RWPE1 (cell line): Measurements from ENCODE around the gene LRMDA.

Experiments
- CTCF ChIA-PET: fragments of 350-600 bp; sonication (Branson Sonifier 250); formaldehyde crosslinking; extraction: SDS; loops from one replicate; lab custom pipeline; 2021; lab: Yijun Ruan, JAX
- POLR2A ChIA-PET: fragments of 400-600 bp; formaldehyde crosslinking; extraction: SDS; loops from one replicate; lab custom pipeline; 2020; ENCODE audit warnings: antibody characterized with exemption; ENCODE audit not compliant: low non-redundant PET; lab: Yijun Ruan, JAX
- DNase-seq: peaks from one replicate; pipeline ENCODE4 v3.0.0; 2012; ENCODE audit warnings: low spot score
- H3K27ac ChIP-seq: fragments of 450-650 bp; 2 replicates; pipeline ENCODE4 v1.5.1; 2017
- CTCF ChIP-seq: fragments of 450-650 bp; conservative IDR thresholded peaks from 2 replicates; pipeline ENCODE4 v1.5.1; 2017; ENCODE audit warnings: low read depth, mild to moderate bottlenecking

Gene LRMDA

GRCh38 chr10:76306856-76307255, 875.4 kb downstream of the LRMDA start:
- ChIA-PET POLR2A (no interaction called here), CTCF (no interaction called here)
- no peak overlapping the region for H3K27ac ChIP-seq
- no peak for DNase-seq
- no peak for TF ChIP-seq CTCF

GRCh38 chr10:76309070-76309469, 877.6 kb downstream of the LRMDA start:
- POLR2A ChIA-PET, result no interaction called here
- CTCF ChIA-PET, result interaction anchor here (0.7 kb wide), 1 partner anchor 14 kb away, joined by 3 read pairs; no protein-coding TSS in a partner anchor
- no peak overlapping the region for H3K27ac ChIP-seq
- TF ChIP-seq CTCF, result no peak
- no peak for DNase-seq

GRCh38 chr10:76309741-76310587, 878.5 kb downstream of the LRMDA start:
- no peak overlapping the region for H3K27ac ChIP-seq
- ChIA-PET CTCF (no interaction called here), POLR2A (no interaction called here)
- no peak for TF ChIP-seq CTCF
- no peak for DNase-seq

GRCh38 chr10:76310588-76311080, 879.2 kb downstream of the LRMDA start:
- H3K27ac ChIP-seq, result no peak overlapping the region
- ChIA-PET POLR2A (no interaction called here), CTCF (no interaction called here)
- no peak for DNase-seq
- TF ChIP-seq CTCF, result no peak

- ChIA-PET POLR2A (no interaction called here), CTCF (interaction anchor here (0.7 to 0.9 kb wide), 3 partner anchors 9 to 61 kb away, joined by 3 read pairs; no protein-coding TSS in a partner anchor)
- no peak overlapping the region for H3K27ac ChIP-seq
- DNase-seq, result peak; percentile 52
- peak; percentile 25; the same call in 1 of the 2 replicates for TF ChIP-seq CTCF
These were observed 880.6 kb downstream of the LRMDA start for GRCh38 chr10:76311752-76312636.

- DNase-seq, result no peak
- no peak for TF ChIP-seq CTCF
- ChIA-PET CTCF (no interaction called here), POLR2A (no interaction called here)
- H3K27ac ChIP-seq, result no peak overlapping the region
These were observed 883.8 kb downstream of the LRMDA start for GRCh38 chr10:76315240-76315639.
